ENCODE measurements around the gene SUGP1. TPM values are rescaled to one million over a fixed set of nuclear protein-coding genes. Genes with fewer than 3 reads are reported as not detected.

Gene SUGP1
- total RNA-seq, 1 donor from 2014 or later: 45.0 TPM

DNA sequence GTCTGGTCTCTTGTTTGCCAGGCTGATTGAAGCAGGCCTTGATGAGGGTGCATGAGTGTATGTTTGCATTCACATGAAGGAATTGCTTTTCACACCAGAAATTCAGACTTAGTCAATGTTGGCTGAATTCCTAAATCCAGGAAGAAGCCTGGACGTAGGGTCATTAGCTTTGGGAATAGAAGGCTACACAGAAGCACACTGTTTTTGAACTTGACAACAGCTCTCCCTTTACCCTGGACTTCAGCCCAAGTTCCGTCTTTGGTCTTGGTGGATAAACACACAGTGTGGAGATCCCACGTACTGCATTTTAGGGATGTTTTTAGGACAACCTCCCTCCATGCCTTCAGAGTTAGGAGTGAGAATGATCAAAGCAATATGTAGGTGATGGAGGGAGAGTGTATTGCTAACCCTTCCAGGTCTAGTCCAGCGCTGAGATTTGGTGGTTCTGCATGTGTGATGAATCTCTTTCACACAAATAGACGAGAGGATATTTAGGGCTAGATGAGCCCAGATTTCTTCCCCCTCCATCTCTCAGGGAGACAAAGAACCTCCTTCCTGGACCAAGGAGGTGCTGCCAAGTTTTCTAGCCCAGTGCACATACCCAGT is 70.0 kb downstream of the SUGP1 start:
- no peak for DNase-seq (ENCODE audit: low spot score)

DNA sequence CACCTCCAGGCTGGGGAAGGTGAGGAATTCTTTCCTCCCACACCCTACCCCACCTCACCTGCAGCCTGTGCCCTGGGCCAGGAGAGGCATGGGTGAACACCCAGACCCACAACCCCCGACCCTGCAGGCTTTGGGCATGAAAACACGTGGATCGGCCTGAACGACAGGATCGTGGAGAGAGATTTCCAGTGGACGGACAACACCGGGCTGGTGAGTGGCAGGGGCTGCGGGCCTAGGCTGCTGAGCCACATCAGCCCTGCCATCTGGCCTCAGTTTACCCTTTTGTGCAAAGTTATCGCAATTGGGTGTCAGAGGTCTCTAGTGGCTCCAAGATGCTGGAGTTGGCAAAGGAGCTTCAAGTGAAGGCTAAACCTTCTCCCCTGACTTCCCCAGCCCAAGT is 79.8 kb downstream of the SUGP1 start:
- H3K4me3 Mint-ChIP-seq (ENCODE audit: unreplicated experiment): no peak overlapping the region
- H3K9me3 Mint-ChIP-seq (ENCODE audit: low read depth): peaks cover 6% of the 10 kb centered on the region
- H3K4me1 Mint-ChIP-seq (ENCODE audit: low read depth): no peaks in the 10 kb centered on the region
- TF ChIP-seq, protein P1, sequence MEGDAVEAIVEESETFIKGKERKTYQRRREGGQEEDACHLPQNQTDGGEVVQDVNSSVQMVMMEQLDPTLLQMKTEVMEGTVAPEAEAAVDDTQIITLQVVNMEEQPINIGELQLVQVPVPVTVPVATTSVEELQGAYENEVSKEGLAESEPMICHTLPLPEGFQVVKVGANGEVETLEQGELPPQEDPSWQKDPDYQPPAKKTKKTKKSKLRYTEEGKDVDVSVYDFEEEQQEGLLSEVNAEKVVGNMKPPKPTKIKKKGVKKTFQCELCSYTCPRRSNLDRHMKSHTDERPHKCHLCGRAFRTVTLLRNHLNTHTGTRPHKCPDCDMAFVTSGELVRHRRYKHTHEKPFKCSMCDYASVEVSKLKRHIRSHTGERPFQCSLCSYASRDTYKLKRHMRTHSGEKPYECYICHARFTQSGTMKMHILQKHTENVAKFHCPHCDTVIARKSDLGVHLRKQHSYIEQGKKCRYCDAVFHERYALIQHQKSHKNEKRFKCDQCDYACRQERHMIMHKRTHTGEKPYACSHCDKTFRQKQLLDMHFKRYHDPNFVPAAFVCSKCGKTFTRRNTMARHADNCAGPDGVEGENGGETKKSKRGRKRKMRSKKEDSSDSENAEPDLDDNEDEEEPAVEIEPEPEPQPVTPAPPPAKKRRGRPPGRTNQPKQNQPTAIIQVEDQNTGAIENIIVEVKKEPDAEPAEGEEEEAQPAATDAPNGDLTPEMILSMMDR (IDR thresholded peaks at IDR 0.05): no peak
- H3K27ac Mint-ChIP-seq (ENCODE audit: unreplicated experiment): no peak overlapping the region
- DNase-seq (ENCODE audit: low spot score): no peak
- no peaks in the 10 kb centered on the region for H3K36me3 Mint-ChIP-seq (ENCODE audit: low read depth)
- peaks cover 12% of the 10 kb centered on the region for H3K27me3 Mint-ChIP-seq (ENCODE audit: low read depth)

More for the DNA sequence above, 70.0 kb downstream of the SUGP1 start:
- H3K4me1 Mint-ChIP-seq (ENCODE audit: low read depth): no peaks in the 10 kb centered on the region
- H3K27ac Mint-ChIP-seq (ENCODE audit: unreplicated experiment): no peak overlapping the region
- peaks cover 47% of the 10 kb centered on the region for H3K27me3 Mint-ChIP-seq (ENCODE audit: low read depth)
- TF ChIP-seq, protein P1 (IDR thresholded peaks at IDR 0.05): no peak
- no peaks in the 10 kb centered on the region for H3K36me3 Mint-ChIP-seq (ENCODE audit: low read depth)
- H3K9me3 Mint-ChIP-seq (ENCODE audit: low read depth): no peaks in the 10 kb centered on the region
- no peak overlapping the region for H3K4me3 Mint-ChIP-seq (ENCODE audit: unreplicated experiment)

DNA sequence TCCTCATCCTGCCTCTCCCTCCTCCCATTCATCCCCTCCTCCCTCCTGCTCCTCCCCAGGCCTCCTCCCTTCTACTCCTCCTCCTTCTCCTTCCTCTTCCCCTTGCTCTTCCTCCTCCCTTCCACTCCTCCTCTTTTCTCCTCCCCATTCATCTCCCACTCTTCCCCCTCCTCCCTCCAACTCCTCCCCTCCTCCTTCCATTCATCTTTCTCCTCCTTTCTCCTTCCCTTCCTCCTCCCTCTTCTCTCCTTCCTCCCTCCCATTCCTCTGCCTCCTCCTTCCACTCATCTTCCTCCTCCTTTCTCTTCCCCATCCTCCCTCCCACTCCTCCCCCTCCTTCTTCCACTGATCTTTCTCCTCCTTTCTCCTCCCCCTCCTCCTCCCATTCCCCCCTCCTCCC is 80.6 kb downstream of the SUGP1 start:
- no peaks in the 10 kb centered on the region for H3K4me1 Mint-ChIP-seq (ENCODE audit: low read depth)
- no peaks in the 10 kb centered on the region for H3K36me3 Mint-ChIP-seq (ENCODE audit: low read depth)
- TF ChIP-seq, protein P1 (IDR thresholded peaks at IDR 0.05): no peak
- no peak for DNase-seq (ENCODE audit: low spot score)
- peaks cover 12% of the 10 kb centered on the region for H3K27me3 Mint-ChIP-seq (ENCODE audit: low read depth)
- H3K4me3 Mint-ChIP-seq (ENCODE audit: unreplicated experiment): no peak overlapping the region
- no peak overlapping the region for H3K27ac Mint-ChIP-seq (ENCODE audit: unreplicated experiment)
- H3K9me3 Mint-ChIP-seq (ENCODE audit: low read depth): peaks cover 6% of the 10 kb centered on the region

DNA sequence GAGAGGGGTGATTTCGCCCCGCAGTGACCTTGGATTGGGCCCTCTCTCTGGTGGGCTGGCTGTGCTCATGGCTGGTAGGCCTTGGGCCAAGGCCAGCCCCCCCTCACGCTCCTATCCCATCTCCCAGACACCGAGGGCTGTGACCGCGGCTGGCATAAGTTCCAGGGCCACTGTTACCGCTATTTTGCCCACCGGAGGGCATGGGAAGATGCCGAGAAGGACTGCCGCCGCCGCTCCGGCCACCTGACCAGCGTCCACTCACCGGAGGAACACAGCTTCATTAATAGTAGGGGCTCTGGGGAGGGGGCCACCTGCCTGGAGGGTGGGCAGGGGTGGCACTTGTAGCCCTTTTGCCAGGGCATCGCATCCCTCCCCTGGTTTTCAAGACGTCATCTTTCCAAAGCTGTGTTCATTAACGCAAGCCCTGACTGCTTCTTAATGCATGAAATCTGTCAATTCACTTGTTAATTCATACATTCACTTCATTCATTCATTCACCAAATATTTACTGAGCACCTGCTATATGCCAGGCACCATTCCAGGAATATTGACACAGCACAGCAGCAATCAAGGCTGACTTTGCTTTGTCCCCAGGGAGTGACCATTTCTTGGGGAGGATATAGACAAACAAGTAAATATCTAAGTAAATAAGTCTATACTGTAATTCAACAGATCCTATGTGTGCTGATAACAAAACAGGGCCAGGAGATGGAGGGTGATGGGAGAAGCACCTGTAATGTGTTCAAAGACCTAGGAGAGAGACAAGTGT is 82.0 kb downstream of the SUGP1 start:
- no peak for DNase-seq (ENCODE audit: low spot score)
- Mint-ChIP-seq H3K27me3 (ENCODE audit: low read depth) (peaks cover 11% of the 10 kb centered on the region), H3K4me3 (ENCODE audit: unreplicated experiment) (no peak overlapping the region), H3K36me3 (ENCODE audit: low read depth) (peaks cover 3% of the 10 kb centered on the region), H3K9me3 (ENCODE audit: low read depth) (peaks cover 12% of the 10 kb centered on the region), H3K27ac (ENCODE audit: unreplicated experiment) (no peak overlapping the region), H3K4me1 (ENCODE audit: low read depth) (no peaks in the 10 kb centered on the region)
- TF ChIP-seq, protein P1 (IDR thresholded peaks at IDR 0.05): no peak

DNA sequence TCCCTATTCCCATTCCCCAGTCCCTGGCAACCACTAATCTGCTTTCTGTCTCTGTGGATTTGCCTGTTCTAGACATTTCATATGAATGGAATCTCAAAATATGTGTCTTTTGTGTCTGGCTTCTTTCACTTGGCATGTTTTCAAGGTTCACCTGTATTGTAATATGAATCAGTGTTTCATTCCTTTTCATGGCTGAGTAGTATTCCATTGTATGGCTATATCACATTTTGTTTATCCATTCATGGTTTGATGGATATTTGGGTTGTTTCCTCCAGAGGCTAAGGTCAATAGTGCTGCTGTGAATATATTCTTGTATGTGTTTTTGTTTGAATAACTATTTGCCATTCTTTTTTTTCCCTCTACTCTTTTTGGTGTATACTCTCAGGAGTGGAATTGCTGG is 84.1 kb downstream of the SUGP1 start:
- no peak overlapping the region for H3K27ac Mint-ChIP-seq (ENCODE audit: unreplicated experiment)
- H3K36me3 Mint-ChIP-seq (ENCODE audit: low read depth): peaks cover 3% of the 10 kb centered on the region
- no peaks in the 10 kb centered on the region for H3K4me1 Mint-ChIP-seq (ENCODE audit: low read depth)
- H3K27me3 Mint-ChIP-seq (ENCODE audit: low read depth): peaks cover 15% of the 10 kb centered on the region
- H3K4me3 Mint-ChIP-seq (ENCODE audit: unreplicated experiment): no peak overlapping the region
- no peak for DNase-seq (ENCODE audit: low spot score)
- H3K9me3 Mint-ChIP-seq (ENCODE audit: low read depth): peaks cover 12% of the 10 kb centered on the region
- TF ChIP-seq, protein P1 (IDR thresholded peaks at IDR 0.05): no peak
